ENCODE data around the gene FBXO36. TPM values are rescaled to one million over a fixed set of nuclear protein-coding genes. Genes with fewer than 3 reads are reported as not detected.

FBXO36 gene
- total and polyA plus RNA-seq, 10 of the 15 experiments (the other 5 are each of a cell fraction or from before 2014, with no cell fraction given), result 0.79 to 2.7 (median 1.3) TPM

GRCh38 chr2:229921892-229922448 is 333 bp upstream of the FBXO36 start, which contains the start of gene TRIP12 (continued):
- TF ChIP-seq REST (IDR thresholded peaks at IDR 0.05; ENCODE audit: low read depth, low read length), result no peak
- no peak for TF ChIP-seq YBX1 (IDR thresholded peaks at IDR 0.05)
- TF ChIP-seq PAX5 (IDR thresholded peaks at IDR 0.05; ENCODE audit: borderline replicate concordance, low read depth, low read length), result no peak
- peak; percentile 34 for TF ChIP-seq MYC (IDR thresholded peaks at IDR 0.05; ENCODE audit: insufficient read depth, insufficient read length, insufficient replicate concordance, low read length, severe bottlenecking)
- TF ChIP-seq SMAD1 (IDR thresholded peaks at IDR 0.05; ENCODE audit: low read depth, partially characterized antibody), result no peak
- TF ChIP-seq SMARCA5 (IDR thresholded peaks at IDR 0.05), result 0 out of 2 replicates have a peak, but pooled peaks have one; percentile 4
- peak; percentile 89; the same call in 1 of the 2 replicates for TF ChIP-seq TARDBP (IDR thresholded peaks at IDR 0.05; ENCODE audit: borderline replicate concordance)
- TF ChIP-seq ZNF274 (IDR thresholded peaks at IDR 0.05; ENCODE audit: insufficient read depth, insufficient read length), result no peak
- no peak for TF ChIP-seq SREBF2 (IDR thresholded peaks at IDR 0.05; ENCODE audit: low read length)
- TF ChIP-seq BACH1 (IDR thresholded peaks at IDR 0.05; ENCODE audit: borderline replicate concordance), result no peak; the same call in 1 of the 2 replicates
- peak in 1 of 2 experiments; percentile 50; a peak in 2 of 3 replicates for TF ChIP-seq EGR1 (IDR thresholded peaks at IDR 0.05; ENCODE audit: borderline replicate concordance in 1 of 2, low read depth in 2 of 2, low read length in 2 of 2)
- no peak; the same call in none of the 2 replicates for TF ChIP-seq TCF12 (IDR thresholded peaks at IDR 0.05; ENCODE audit: low read depth, low read length)
- no peak for TF ChIP-seq ESRRA (IDR thresholded peaks at IDR 0.05; ENCODE audit: low read length)
- 0 out of 2 replicates have a peak, but pooled peaks have one; percentile 32 for TF ChIP-seq IRF3 (IDR thresholded peaks at IDR 0.05)
- TF ChIP-seq ELK1 (IDR thresholded peaks at IDR 0.05; ENCODE audit: low read depth, low read length), result 0 out of 2 replicates have a peak, but pooled peaks have one; percentile 18
- TF ChIP-seq HSF1 (IDR thresholded peaks at IDR 0.05; ENCODE audit: low read depth, low read length), result no peak
- peak; percentile 96 for TF ChIP-seq MTA2 (IDR thresholded peaks at IDR 0.05; ENCODE audit: low read depth)
- TF ChIP-seq RFX5 (IDR thresholded peaks at IDR 0.05; ENCODE audit: low read depth, low read length), result no peak
- peak; percentile 48 for TF ChIP-seq NKRF (conservative IDR thresholded peaks at IDR 0.05)
- peak; percentile 94 for TF ChIP-seq NBN (IDR thresholded peaks at IDR 0.05)

Data from GM12878 (cell line).